ENCODE measurements around the gene UBALD1.

DNA sequence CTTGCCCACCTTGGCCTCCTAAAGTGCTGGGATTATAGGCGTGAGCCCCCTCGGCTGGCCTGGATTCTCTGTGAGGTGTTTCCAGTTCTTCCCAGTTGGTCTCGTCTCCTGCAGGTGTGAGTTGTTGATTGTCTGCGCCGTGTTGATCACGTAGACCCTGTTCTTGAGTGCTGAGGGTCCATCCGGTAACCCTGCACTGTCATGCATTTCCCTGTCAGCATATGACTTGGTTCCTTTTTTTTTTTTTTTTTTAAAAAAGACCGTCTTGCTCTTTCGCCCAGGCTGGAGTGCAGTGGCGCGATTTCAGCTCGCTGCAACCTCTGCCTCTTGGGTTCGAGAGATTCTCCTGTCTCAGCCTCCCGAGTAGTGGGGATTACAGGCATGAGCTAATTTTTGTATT is 27.2 kb upstream of the UBALD1 start:
- TF ChIP-seq POLR2AphosphoS5 (IDR thresholded peaks at IDR 0.05; ENCODE audit: low read depth, low read length), result no peak
- no peak for TF ChIP-seq REST (IDR thresholded peaks at IDR 0.05; ENCODE audit: insufficient read depth in 1 of 2, low read depth in 2 of 2, low read length in 2 of 2)

Data from PFSK-1 (cell line).